A549 (cell line): ENCODE measurements around the gene CADM1.

Experiments used
- CHD2 ChIP-seq: fragments of 150-350 bp; IDR thresholded peaks from 2 replicates; pipeline ENCODE4 v1.6.1; 2014; ENCODE audit warnings: low read length; ENCODE audit not compliant: partially characterized antibody
- FOXS1 ChIP-seq: fragments of 250-450 bp; sonication (Bioruptor Pico); IDR thresholded peaks from 2 replicates; pipeline ENCODE4 v1.5.0; 2020; ENCODE audit warnings: mild to moderate bottlenecking, moderate library complexity
- JUN ChIP-seq, 2 experiments: fragments of >200 bp; sonication (Bioruptor Twin); formaldehyde crosslinking; IDR thresholded peaks; 2 replicates in 1 of 2; 3 replicates in 1 of 2; pipeline ENCODE4 v1.6.1; 2016 to 2017
- NR3C1 ChIP-seq: fragments of >200 bp; sonication (Bioruptor Twin); formaldehyde crosslinking; IDR thresholded peaks from 3 replicates; pipeline ENCODE4 v1.6.1; 2017
- ZNF302 ChIP-seq: fragments of 250-450 bp; sonication (Bioruptor Pico); IDR thresholded peaks from 2 replicates; pipeline ENCODE4 v1.9.0; 2021; ENCODE audit warnings: inconsistent platforms, mild to moderate bottlenecking, moderate library complexity
- TF ChIP-seq, protein P1 (sequence below): fragments of 450-650 bp; IDR thresholded peaks from 2 replicates; pipeline ENCODE4 v1.6.1; 2014; ENCODE audit warnings: antibody characterized with exemption
- TF ChIP-seq, protein P2 (sequence below): fragments of >200 bp; sonication (Bioruptor Twin); formaldehyde crosslinking; IDR thresholded peaks from 3 replicates; pipeline ENCODE4 v1.5.1; 2016
- TF ChIP-seq, protein P3 (sequence below): IDR thresholded peaks from 2 replicates; pipeline ENCODE4 v1.6.1; 2012
- TF ChIP-seq, protein P4 (sequence below): fragments of 250-450 bp; sonication (Bioruptor Pico); IDR thresholded peaks from 2 replicates; pipeline ENCODE4 v1.5.0; 2021; ENCODE audit warnings: mild to moderate bottlenecking, moderate library complexity, borderline replicate concordance

DNA sequence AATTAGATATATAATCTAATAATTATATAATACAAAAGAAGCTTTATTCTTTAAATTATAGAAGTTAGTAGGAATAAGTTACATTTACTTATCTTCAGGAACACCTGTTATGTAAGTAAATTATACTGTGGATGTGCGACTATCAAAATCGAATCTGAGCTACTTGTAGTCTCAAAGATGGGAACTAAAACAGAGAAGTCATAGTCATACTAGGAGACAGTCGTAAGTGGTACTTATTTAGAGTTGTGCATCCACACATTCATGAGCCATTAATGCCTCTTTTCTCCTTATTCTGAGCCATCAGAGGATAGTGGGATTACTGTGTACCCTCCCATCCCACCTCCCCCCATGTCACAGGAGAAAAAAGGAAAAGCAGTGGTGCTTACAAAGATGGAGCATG lies 114.4 kb downstream of the CADM1 start:
- no peak for TF ChIP-seq FOXS1 (CRISPR knock-in tag)
- TF ChIP-seq, protein P1, sequence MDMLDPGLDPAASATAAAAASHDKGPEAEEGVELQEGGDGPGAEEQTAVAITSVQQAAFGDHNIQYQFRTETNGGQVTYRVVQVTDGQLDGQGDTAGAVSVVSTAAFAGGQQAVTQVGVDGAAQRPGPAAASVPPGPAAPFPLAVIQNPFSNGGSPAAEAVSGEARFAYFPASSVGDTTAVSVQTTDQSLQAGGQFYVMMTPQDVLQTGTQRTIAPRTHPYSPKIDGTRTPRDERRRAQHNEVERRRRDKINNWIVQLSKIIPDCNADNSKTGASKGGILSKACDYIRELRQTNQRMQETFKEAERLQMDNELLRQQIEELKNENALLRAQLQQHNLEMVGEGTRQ, result no peak
- TF ChIP-seq, protein P2, sequence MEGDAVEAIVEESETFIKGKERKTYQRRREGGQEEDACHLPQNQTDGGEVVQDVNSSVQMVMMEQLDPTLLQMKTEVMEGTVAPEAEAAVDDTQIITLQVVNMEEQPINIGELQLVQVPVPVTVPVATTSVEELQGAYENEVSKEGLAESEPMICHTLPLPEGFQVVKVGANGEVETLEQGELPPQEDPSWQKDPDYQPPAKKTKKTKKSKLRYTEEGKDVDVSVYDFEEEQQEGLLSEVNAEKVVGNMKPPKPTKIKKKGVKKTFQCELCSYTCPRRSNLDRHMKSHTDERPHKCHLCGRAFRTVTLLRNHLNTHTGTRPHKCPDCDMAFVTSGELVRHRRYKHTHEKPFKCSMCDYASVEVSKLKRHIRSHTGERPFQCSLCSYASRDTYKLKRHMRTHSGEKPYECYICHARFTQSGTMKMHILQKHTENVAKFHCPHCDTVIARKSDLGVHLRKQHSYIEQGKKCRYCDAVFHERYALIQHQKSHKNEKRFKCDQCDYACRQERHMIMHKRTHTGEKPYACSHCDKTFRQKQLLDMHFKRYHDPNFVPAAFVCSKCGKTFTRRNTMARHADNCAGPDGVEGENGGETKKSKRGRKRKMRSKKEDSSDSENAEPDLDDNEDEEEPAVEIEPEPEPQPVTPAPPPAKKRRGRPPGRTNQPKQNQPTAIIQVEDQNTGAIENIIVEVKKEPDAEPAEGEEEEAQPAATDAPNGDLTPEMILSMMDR, result no peak
- TF ChIP-seq JUN (IDR thresholded peaks at IDR 0.05), result no peak
- TF ChIP-seq, protein P3, sequence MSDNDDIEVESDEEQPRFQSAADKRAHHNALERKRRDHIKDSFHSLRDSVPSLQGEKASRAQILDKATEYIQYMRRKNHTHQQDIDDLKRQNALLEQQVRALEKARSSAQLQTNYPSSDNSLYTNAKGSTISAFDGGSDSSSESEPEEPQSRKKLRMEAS, result no peak
- TF ChIP-seq NR3C1, result no peak
- TF ChIP-seq ZNF302 (CRISPR knock-in tag), result no peak
- no peak for TF ChIP-seq CHD2
- TF ChIP-seq, protein P4, sequence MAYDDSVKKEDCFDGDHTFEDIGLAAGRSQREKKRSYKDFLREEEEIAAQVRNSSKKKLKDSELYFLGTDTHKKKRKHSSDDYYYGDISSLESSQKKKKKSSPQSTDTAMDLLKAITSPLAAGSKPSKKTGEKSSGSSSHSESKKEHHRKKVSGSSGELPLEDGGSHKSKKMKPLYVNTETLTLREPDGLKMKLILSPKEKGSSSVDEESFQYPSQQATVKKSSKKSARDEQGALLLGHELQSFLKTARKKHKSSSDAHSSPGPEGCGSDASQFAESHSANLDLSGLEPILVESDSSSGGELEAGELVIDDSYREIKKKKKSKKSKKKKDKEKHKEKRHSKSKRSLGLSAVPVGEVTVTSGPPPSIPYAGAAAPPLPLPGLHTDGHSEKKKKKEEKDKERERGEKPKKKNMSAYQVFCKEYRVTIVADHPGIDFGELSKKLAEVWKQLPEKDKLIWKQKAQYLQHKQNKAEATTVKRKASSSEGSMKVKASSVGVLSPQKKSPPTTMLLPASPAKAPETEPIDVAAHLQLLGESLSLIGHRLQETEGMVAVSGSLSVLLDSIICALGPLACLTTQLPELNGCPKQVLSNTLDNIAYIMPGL, result no peak
